Hepatocyte (in vitro differentiated cells): ENCODE results near the gene MAGI1. TPM values are rescaled to one million over a fixed set of nuclear protein-coding genes. Genes with fewer than 3 reads are reported as not detected.

Experiments used
- DNase-seq: peaks from one replicate; pipeline ENCODE4 v3.0.0-alpha.2; 2016; ENCODE audit warnings: low spot score
- H2AFZ ChIP-seq: fragments of 200-600 bp; sonication (generic); 2 replicates; pipeline ENCODE4 v1.6.0; 2016; ENCODE audit warnings: antibody characterized with exemption, mild to moderate bottlenecking
- H3K27ac ChIP-seq: fragments of 200-600 bp; sonication (generic); 2 replicates; pipeline ENCODE4 v1.5.1; 2016; ENCODE audit warnings: mild to moderate bottlenecking
- H3K27me3 ChIP-seq: fragments of 200-600 bp; sonication (generic); 2 replicates; pipeline ENCODE4 v1.6.1; 2016
- H3K36me3 ChIP-seq: fragments of 200-600 bp; sonication (generic); replicated peaks from 2 replicates; pipeline ENCODE4 v1.5.1; 2016; ENCODE audit warnings: low read depth; ENCODE audit not compliant: insufficient read depth
- H3K4me1 ChIP-seq: fragments of 200-600 bp; sonication (generic); 2 replicates; pipeline ENCODE4 v1.5.1; 2016; ENCODE audit warnings: mild to moderate bottlenecking, moderate library complexity; ENCODE audit not compliant: insufficient read depth
- H3K4me2 ChIP-seq: fragments of 200-600 bp; sonication (generic); 2 replicates; pipeline ENCODE4 v1.6.0; 2016
- H3K4me3 ChIP-seq: fragments of 200-600 bp; sonication (generic); 2 replicates; pipeline ENCODE4 v1.5.1; 2016; ENCODE audit warnings: mild to moderate bottlenecking
- H3K79me2 ChIP-seq: fragments of 200-600 bp; sonication (generic); 2 replicates; pipeline ENCODE4 v1.6.0; 2017; ENCODE audit warnings: mild to moderate bottlenecking
- H3K9me2 ChIP-seq: fragments of 200-600 bp; sonication (generic); replicated peaks from 2 replicates; pipeline ENCODE4 v1.6.0; 2017; ENCODE audit warnings: mild to moderate bottlenecking; ENCODE audit not compliant: insufficient read depth
- H3K9me3 ChIP-seq: fragments of 200-600 bp; sonication (generic); 2 replicates; pipeline ENCODE4 v1.5.1; 2016; ENCODE audit warnings: low read depth, mild to moderate bottlenecking
- H4K20me1 ChIP-seq: fragments of 200-600 bp; sonication (generic); 2 replicates; pipeline ENCODE4 v1.6.0; 2016; ENCODE audit warnings: mild to moderate bottlenecking; ENCODE audit not compliant: insufficient read depth, poor library complexity, severe bottlenecking
- CTCF ChIP-seq: fragments of 200-600 bp; sonication (generic); IDR thresholded peaks from 2 replicates; pipeline ENCODE4 v1.5.1; 2016; ENCODE audit warnings: antibody characterized with exemption, mild to moderate bottlenecking; ENCODE audit not compliant: poor library complexity
- EZH2 ChIP-seq: fragments of 200-600 bp; sonication (generic); IDR thresholded peaks from 2 replicates; pipeline ENCODE4 v1.6.1; 2016; ENCODE audit warnings: antibody characterized with exemption, mild to moderate bottlenecking, borderline replicate concordance
- EZH2phosphoT487 ChIP-seq: fragments of 200-600 bp; sonication (generic); IDR thresholded peaks from one replicate; pipeline ENCODE4 v1.6.1; 2018; ENCODE audit warnings: antibody characterized with exemption, mild to moderate bottlenecking, low read depth, moderate library complexity; ENCODE audit not compliant: unreplicated experiment, severe bottlenecking
- WGBS: methylation state at CpG from one replicate; pipeline ENCODE4 v1.1.6; 2016; ENCODE audit warnings: low lambda C conversion rate; ENCODE audit errors: missing lambda C conversion rate; 5-methylcytosine and 5-hydroxymethylcytosine counted together
- polyA plus RNA-seq: library from polyadenylated mRNA; unstranded; fragments of >200 nt; fragmentation: Nextera tagmentation; extraction: Ambion mirVana; gene quantifications from 2 replicates; pipeline ENCODE4 v1.2.1, GENCODE V29; 2016
- total RNA-seq: library from RNA; depleted of rRNA; stranded (reverse); fragments of >200 nt; gene quantifications from 2 replicates; pipeline ENCODE4 v1.2.3, GENCODE V29; 2014

MAGI1 gene
- total and polyA plus RNA-seq, 2 experiments from 2014 or later: 26.2 to 43.5 TPM

DNA sequence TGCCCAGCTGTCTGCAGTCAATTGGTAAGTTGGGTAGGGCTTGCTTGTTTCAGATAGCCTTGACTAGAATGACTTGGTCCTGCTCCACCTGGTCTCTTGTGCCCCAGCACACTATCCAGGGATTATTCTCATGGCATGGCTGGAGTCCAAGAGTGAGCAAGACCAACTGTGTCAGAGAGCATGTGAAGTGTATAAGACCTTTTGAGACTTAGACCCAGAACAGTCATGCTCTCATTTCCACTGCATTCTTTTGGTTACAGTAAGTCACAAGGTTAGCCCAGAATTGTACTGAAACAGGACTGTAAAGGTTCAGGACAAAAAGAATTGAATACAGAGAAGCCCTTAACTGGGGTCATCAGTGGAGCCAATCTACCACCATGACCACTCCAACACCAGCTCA lies 700.1 kb downstream of the MAGI1 start:
- no peak for TF ChIP-seq EZH2phosphoT487
- no peak for TF ChIP-seq CTCF
- no peak for TF ChIP-seq EZH2

GRCh38 chr3:65335587-65335986 lies 703.1 kb downstream of the MAGI1 start:
- no peaks in the 10 kb centered on the region for H3K9me3 ChIP-seq
- TF ChIP-seq EZH2phosphoT487: no peak
- no peak for TF ChIP-seq EZH2
- no peak for TF ChIP-seq CTCF
- H2AFZ ChIP-seq: no peak overlapping the region
- no peaks in the 10 kb centered on the region for H3K36me3 ChIP-seq
- no peaks in the 10 kb centered on the region for H4K20me1 ChIP-seq
- no peaks in the 10 kb centered on the region for H3K9me2 ChIP-seq
- H3K4me2 ChIP-seq: no peak overlapping the region
- H3K4me3 ChIP-seq: no peak overlapping the region
- WGBS: 98% methylated on average over 3 of the region's 3 CpGs
- no peak overlapping the region for H3K27ac ChIP-seq
- no peaks in the 10 kb centered on the region for H3K79me2 ChIP-seq
- no peaks in the 10 kb centered on the region for H3K4me1 ChIP-seq
- no peaks in the 10 kb centered on the region for H3K27me3 ChIP-seq
- DNase-seq: no peak

More for the DNA sequence above, 700.1 kb downstream of the MAGI1 start:
- Histone ChIP-seq H3K9me2 (no peaks in the 10 kb centered on the region), H3K27ac (no peak overlapping the region), H3K79me2 (no peaks in the 10 kb centered on the region), H3K27me3 (no peaks in the 10 kb centered on the region), H4K20me1 (no peaks in the 10 kb centered on the region), H3K9me3 (no peaks in the 10 kb centered on the region), H3K36me3 (no peaks in the 10 kb centered on the region), H2AFZ (no peak overlapping the region), H3K4me3 (no peak overlapping the region), H3K4me2 (no peak overlapping the region), H3K4me1 (no peaks in the 10 kb centered on the region)
- DNase-seq: no peak

DNA sequence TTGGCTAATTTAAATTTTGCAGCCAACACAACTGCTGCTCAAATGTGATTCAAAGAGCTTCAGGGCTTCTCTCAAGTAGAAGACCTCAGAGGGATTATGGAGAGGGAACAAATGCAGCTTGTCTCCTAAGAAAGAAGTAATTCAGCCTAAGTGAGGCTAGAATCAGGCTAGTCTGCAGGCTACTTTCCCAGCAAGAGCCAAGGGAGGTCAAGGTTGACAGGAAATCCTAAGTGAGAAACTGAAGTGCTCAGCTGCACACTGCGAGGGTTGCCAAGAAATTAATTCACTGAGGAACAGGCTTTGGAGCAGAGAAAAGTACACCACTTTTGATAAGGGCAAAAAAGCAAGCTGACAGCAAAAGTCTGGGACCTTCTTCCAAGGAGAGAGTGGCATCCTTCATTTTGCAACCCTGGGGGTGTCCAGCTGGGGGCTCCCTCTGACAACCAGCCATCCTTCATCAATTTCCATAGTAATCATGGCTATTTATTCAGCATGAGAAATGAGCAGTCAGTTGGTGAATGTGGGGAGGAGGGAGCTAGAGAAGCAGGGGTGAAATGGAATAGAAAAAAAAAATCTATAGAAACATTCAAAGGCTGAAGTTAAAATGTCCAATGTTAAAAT lies 704.6 kb downstream of the MAGI1 start:
- Histone ChIP-seq H3K4me2 (no peak overlapping the region), H3K9me3 (no peaks in the 10 kb centered on the region)

More for the DNA sequence above, 704.6 kb downstream of the MAGI1 start:
- Histone ChIP-seq H3K27ac (no peak overlapping the region), H3K9me2 (no peaks in the 10 kb centered on the region), H3K4me3 (no peak overlapping the region), H3K4me1 (no peaks in the 10 kb centered on the region), H2AFZ (no peak overlapping the region), H3K36me3 (no peaks in the 10 kb centered on the region), H3K79me2 (no peaks in the 10 kb centered on the region), H3K27me3 (no peaks in the 10 kb centered on the region), H4K20me1 (no peaks in the 10 kb centered on the region)
- WGBS: 48% methylated on average over 1 of the region's 1 CpG
- peak; percentile 27 for TF ChIP-seq CTCF
- TF ChIP-seq EZH2: no peak
- no peak for DNase-seq
